ENCODE measurements around the gene SANBR.
"Not testable (repeated sequence)": the region's sequence is repeated elsewhere in the genome, so short reads cannot be mapped to it uniquely, and the experiment has no call there.

The SANBR gene

GRCh38 chr2:61065714-61066709, at the start of gene SANBR:
Gene SANBR (plus strand): TSS chr2:61065871. CDS start chr2:61070351, 4,480 bp downstream.
- DNase-seq (ENCODE audit: low read depth in 2 of 2) = peak; percentile 63 to 65

GRCh38 chr2:61015976-61016375, 49.7 kb upstream of the SANBR start:
- DNase-seq (ENCODE audit: low read depth in 2 of 2) = no peak

GRCh38 chr2:61016392-61017002, 49.2 kb upstream of the SANBR start:
- no peak for DNase-seq (ENCODE audit: low read depth in 2 of 2)

GRCh38 chr2:61017003-61017555, 48.6 kb upstream of the SANBR start:
- DNase-seq (ENCODE audit: low read depth in 2 of 2) = peak; percentile 35 to 41

- peak; percentile 33 to 46 for DNase-seq (ENCODE audit: low read depth in 2 of 2)
Observed at GRCh38 chr2:61017556-61018317, 47.9 kb upstream of the SANBR start, which contains the start of the genes PEX13 and PUS10. Gene PEX13 (plus strand): TSS chr2:61017720. CDS start chr2:61017760, 40 bp downstream. Gene PUS10 (minus strand): TSS chr2:61018255. CDS start chr2:61011890, 6,365 bp downstream.

GRCh38 chr2:61018318-61018755, 47.3 kb upstream of the SANBR start:
- no peak for DNase-seq (ENCODE audit: low read depth in 2 of 2)

GRCh38 chr2:61018798-61019197, 46.9 kb upstream of the SANBR start:
- DNase-seq (ENCODE audit: low read depth in 2 of 2) = no peak

GRCh38 chr2:61021228-61021660, 44.4 kb upstream of the SANBR start:
- no peak for DNase-seq (ENCODE audit: low read depth in 2 of 2)

- DNase-seq (ENCODE audit: low read depth in 2 of 2) = no peak
Observed at GRCh38 chr2:61023670-61024069, 42.0 kb upstream of the SANBR start.

- no peak for DNase-seq (ENCODE audit: low read depth in 2 of 2)
Observed at GRCh38 chr2:61029533-61029932, 36.1 kb upstream of the SANBR start.

- not testable (repeated sequence) for DNase-seq (ENCODE audit: low read depth in 2 of 2)
Observed at GRCh38 chr2:61034592-61034991, 31.1 kb upstream of the SANBR start.

GRCh38 chr2:61036643-61037042, 29.0 kb upstream of the SANBR start:
- DNase-seq (ENCODE audit: low read depth in 2 of 2) = not testable (repeated sequence)

- no peak for DNase-seq (ENCODE audit: low read depth in 2 of 2)
Observed at GRCh38 chr2:61042807-61043206, 22.9 kb upstream of the SANBR start.

- no peak for DNase-seq (ENCODE audit: low read depth in 2 of 2)
Observed at GRCh38 chr2:61044636-61045035, 21.0 kb upstream of the SANBR start.

GRCh38 chr2:61045226-61045625, 20.4 kb upstream of the SANBR start:
- no peak for DNase-seq (ENCODE audit: low read depth in 2 of 2)

GRCh38 chr2:61045999-61046398, 19.7 kb upstream of the SANBR start:
- no peak for DNase-seq (ENCODE audit: low read depth in 2 of 2)

GRCh38 chr2:61055557-61055956, 10.1 kb upstream of the SANBR start:
- no peak for DNase-seq (ENCODE audit: low read depth in 2 of 2)

- DNase-seq (ENCODE audit: low read depth in 2 of 2) = no peak
Observed at GRCh38 chr2:61057562-61057961, 8.1 kb upstream of the SANBR start.

- DNase-seq (ENCODE audit: low read depth in 2 of 2) = no peak
Observed at GRCh38 chr2:61059382-61059781, 6.3 kb upstream of the SANBR start.

- no peak for DNase-seq (ENCODE audit: low read depth in 2 of 2)
Observed at GRCh38 chr2:61074100-61074499, 8.4 kb downstream of the SANBR start.

GRCh38 chr2:61085883-61086282, 20.2 kb downstream of the SANBR start:
- no peak for DNase-seq (ENCODE audit: low read depth in 2 of 2)
